Activated CD4-positive, alpha-beta memory T cell treated with anti-CD3 and anti-CD28 coated beads, Interleukin-2, amount 10 ng/mL, durations not matched to agents 7 days and 5 days (primary cell): ENCODE data around the gene BCAS3. TPM values are rescaled to one million over a fixed set of nuclear protein-coding genes. Genes with fewer than 3 reads are reported as not detected.

Experiments
- CTCF ChIA-PET: fragments of 350-600 bp; sonication (Branson Sonifier 250); formaldehyde crosslinking; loops from one replicate; lab custom pipeline; 2021; ENCODE audit warnings: antibody characterized with exemption, inconsistent platforms; lab: Charles Lee
- POLR2A ChIA-PET: fragments of 350-600 bp; sonication (Branson Sonifier 250); formaldehyde crosslinking; loops from one replicate; lab custom pipeline; 2021; ENCODE audit warnings: antibody characterized with exemption; lab: Charles Lee
- DNase-seq: peaks from one replicate; pipeline ENCODE4 v3.0.0-alpha.2; 2020
- H3K27ac Mint-ChIP-seq: one replicate; pipeline ENCODE4 v1.8.0; 2021; ENCODE audit warnings: mild to moderate bottlenecking, mixed read lengths
- H3K27me3 Mint-ChIP-seq: one replicate; pipeline ENCODE4 v1.8.0; 2021; ENCODE audit warnings: mixed read lengths
- H3K36me3 Mint-ChIP-seq: one replicate; pipeline ENCODE4 v1.8.0; 2021; ENCODE audit warnings: low read depth, mixed read lengths
- H3K4me1 Mint-ChIP-seq: one replicate; pipeline ENCODE4 v1.8.0; 2021; ENCODE audit warnings: mixed read lengths
- H3K4me3 Mint-ChIP-seq: one replicate; pipeline ENCODE4 v1.8.0; 2021; ENCODE audit warnings: mild to moderate bottlenecking, mixed read lengths
- H3K9me3 Mint-ChIP-seq: one replicate; pipeline ENCODE4 v1.8.0; 2021; ENCODE audit warnings: mixed read lengths
- total RNA-seq, 2 experiments: library from RNA; stranded (reverse); gene quantifications; one replicate each; pipeline ENCODE4 v1.2.3, GENCODE V29; 2021

The BCAS3 gene
- total RNA-seq, 2 experiments from 2014 or later = 16.2 to 19.8 TPM

DNA sequence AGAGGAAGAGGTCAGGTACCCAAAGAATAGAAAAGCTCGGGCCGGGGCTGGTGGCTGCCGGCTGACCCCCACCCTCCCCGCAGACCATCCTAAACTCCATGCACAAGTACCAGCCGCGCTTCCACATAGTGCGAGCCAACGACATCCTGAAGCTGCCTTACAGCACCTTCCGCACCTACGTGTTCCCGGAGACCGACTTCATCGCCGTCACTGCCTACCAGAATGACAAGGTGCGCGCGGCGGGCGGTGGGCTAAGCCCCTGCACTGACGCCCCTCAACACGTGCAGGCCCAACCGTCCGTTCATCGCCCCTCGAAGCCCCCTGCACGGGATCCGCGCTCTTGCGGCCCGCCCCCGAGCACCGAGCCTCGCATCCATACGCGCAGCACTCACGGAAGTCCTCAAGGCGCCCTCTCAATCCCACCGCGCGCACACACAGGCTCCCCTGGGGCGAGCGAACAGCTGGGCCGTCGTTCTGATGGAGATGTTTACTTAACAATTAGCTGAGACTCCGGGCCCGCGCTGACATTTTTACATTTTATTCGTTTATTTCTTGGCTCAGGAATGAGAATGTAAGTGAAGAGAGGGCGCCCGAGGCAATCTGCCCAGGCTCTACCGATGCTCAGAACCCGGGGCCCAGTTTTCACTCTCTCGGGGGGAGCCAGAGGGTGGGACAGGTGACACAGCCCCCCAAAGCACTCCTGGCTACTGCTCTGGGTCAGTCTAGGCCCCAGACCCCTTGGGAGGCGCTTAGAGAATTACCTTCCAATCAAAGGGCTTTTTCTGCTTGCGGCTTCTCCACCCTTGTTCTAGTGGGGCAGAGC is 725.5 kb downstream of the BCAS3 start:
- CTCF ChIA-PET = no interaction called here
- Mint-ChIP-seq H3K27me3 (peaks cover 73% of the 10 kb centered on the region), H3K9me3 (no peaks in the 10 kb centered on the region), H3K27ac (peak overlapping the region; percentile 31), H3K4me1 (peaks cover 33% of the 10 kb centered on the region), H3K4me3 (peak overlapping the region; percentile 56), H3K36me3 (peaks cover 4% of the 10 kb centered on the region)
- no peak for DNase-seq
- POLR2A ChIA-PET = no interaction called here

DNA sequence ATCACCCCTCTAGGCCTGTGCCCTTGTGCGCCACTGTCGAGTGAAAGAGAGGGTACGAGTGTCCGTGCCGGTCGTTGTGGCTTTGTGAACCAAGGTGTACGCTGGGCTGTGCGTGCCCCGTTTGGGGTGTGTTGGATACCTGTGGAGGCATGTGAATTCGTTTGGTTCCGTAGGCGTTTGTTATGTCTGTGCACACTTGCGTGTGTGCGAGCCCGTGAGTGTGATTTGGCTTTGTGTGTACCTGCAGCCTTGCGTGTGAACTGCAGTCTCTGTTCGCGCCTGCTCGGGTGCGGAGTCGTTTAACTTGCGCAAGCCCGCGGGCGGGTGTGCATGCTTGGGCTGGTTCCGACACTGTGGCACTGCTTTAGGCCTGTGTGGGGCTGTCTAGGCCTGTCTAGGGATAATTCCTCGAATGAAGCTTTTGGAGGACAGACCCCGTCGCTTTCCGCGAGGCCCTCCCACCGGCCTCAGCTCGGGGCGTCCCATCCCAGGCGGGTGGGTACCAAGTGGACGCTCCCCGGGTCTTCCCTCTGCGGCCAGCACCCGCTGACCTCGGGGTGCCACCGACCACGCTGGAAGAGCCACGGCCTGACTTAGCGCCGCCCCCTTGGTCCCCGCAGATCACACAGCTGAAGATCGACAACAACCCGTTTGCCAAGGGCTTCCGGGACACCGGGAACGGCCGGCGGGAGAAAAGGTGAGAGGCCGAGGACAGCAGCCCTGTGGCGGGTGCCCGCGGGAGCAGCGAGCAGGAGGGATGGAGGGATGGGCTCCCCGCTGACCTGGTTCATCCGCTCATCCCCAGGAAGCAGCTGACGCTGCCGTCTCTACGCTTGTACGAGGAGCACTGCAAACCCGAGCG is 726.4 kb downstream of the BCAS3 start:
- Mint-ChIP-seq H3K27me3 (peaks cover 74% of the 10 kb centered on the region), H3K4me3 (peak overlapping the region; percentile 17), H3K36me3 (no peaks in the 10 kb centered on the region), H3K9me3 (no peaks in the 10 kb centered on the region), H3K4me1 (peaks cover 32% of the 10 kb centered on the region), H3K27ac (no peak overlapping the region)
- CTCF ChIA-PET = no interaction called here
- DNase-seq = no peak
- POLR2A ChIA-PET = interaction anchor here (1.3 kb wide), 1 partner anchor 9 kb away, joined by 3 read pairs; no protein-coding TSS in a partner anchor

DNA sequence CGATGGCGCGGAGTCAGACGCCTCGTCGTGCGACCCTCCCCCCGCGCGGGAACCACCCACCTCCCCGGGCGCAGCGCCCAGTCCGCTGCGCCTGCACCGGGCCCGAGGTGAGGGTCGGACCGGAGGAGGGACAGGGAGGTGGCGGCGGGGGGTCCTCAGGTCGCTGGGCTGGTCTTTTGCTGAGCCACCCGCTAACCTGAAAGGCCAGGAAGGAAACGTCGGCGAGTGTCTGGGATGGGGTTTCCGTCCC is 726.9 kb downstream of the BCAS3 start:
- POLR2A ChIA-PET = interaction anchor here (1.3 kb wide), 1 partner anchor 10 kb away, joined by 3 read pairs; no protein-coding TSS in a partner anchor
- no peak overlapping the region for H3K4me3 Mint-ChIP-seq

DNA sequence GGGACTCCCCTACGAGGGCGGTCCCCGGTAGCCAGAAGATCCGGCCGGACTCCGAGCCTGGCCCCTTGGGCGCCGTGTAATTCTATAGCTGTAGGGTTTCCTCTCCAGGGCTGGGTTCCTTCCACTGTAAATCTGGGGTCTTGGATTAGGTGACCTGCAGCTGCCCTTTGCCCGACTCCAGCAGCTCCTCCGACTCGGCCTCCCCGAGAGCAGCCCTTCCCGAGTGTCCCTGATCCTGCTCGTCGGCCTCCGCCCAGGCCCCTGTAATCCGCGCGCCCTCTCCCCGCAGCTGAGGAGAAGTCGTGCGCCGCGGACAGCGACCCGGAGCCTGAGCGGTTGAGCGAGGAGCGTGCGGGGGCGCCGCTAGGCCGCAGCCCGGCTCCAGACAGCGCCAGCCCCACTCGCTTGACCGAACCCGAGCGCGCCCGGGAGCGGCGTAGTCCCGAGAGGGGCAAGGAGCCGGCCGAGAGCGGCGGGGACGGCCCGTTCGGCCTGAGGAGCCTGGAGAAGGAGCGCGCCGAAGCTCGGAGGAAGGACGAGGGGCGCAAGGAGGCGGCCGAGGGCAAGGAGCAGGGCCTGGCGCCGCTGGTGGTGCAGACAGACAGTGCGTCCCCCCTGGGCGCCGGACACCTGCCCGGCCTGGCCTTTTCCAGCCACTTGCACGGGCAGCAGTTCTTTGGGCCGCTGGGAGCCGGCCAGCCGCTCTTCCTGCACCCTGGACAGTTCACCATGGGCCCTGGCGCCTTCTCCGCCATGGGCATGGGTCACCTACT is 727.4 kb downstream of the BCAS3 start:
- POLR2A ChIA-PET = interaction anchor here (1.3 kb wide), 1 partner anchor 10 kb away, joined by 3 read pairs; no protein-coding TSS in a partner anchor
- no peak overlapping the region for H3K27ac Mint-ChIP-seq
- H3K27me3 Mint-ChIP-seq = peaks cover 77% of the 10 kb centered on the region
- H3K9me3 Mint-ChIP-seq = no peaks in the 10 kb centered on the region
- H3K4me3 Mint-ChIP-seq = no peak overlapping the region
- DNase-seq = no peak
- H3K4me1 Mint-ChIP-seq = peaks cover 34% of the 10 kb centered on the region
- H3K36me3 Mint-ChIP-seq = no peaks in the 10 kb centered on the region
- CTCF ChIA-PET = no interaction called here

More for the DNA sequence above, 726.9 kb downstream of the BCAS3 start:
- Mint-ChIP-seq H3K27me3 (peaks cover 74% of the 10 kb centered on the region), H3K27ac (no peak overlapping the region), H3K36me3 (no peaks in the 10 kb centered on the region), H3K9me3 (no peaks in the 10 kb centered on the region), H3K4me1 (peaks cover 31% of the 10 kb centered on the region)
- no peak for DNase-seq
- CTCF ChIA-PET = no interaction called here

DNA sequence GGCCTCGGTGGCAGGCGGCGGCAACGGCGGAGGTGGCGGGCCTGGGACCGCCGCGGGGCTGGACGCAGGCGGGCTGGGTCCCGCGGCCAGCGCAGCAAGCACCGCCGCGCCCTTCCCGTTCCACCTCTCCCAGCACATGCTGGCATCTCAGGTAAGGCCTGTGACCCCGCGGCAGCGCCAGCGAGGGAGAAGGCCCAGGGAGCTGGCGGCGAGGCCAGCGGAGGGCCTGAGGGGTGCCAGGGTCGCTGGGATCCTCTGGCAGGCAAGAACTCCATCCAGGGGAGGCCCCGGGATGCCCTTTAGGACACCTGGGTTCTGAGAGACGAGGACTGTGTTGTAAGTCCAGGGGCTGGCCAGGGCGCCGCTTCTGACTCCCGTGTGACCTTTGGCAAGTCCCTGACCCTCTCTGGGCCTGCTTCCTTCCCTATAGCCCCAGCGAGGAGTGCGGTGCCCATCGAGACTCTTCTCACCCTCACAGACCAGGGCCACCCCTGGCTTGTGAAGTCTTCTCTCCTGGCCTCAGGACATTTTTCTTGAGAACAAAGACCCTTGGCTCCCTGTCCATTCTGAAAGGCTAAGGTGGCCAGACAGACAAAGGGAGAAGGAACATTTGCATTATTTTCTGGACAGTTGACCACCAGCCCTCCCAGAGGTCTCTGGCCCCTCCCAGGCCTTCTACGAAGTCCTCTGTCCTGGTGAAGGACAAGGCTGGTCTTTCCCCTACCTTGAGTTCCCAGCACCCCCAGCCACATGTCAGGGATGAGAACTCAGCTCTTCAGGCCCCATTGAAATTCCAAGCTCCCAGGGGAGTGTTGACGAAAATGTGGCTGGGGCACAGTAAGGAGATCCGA is 728.3 kb downstream of the BCAS3 start:
- peaks cover 80% of the 10 kb centered on the region for H3K27me3 Mint-ChIP-seq
- no peak overlapping the region for H3K4me3 Mint-ChIP-seq
- H3K36me3 Mint-ChIP-seq = no peaks in the 10 kb centered on the region
- peaks cover 39% of the 10 kb centered on the region for H3K4me1 Mint-ChIP-seq
- CTCF ChIA-PET = no interaction called here
- POLR2A ChIA-PET = no interaction called here
- H3K27ac Mint-ChIP-seq = no peak overlapping the region
- no peaks in the 10 kb centered on the region for H3K9me3 Mint-ChIP-seq
- DNase-seq = no peak

DNA sequence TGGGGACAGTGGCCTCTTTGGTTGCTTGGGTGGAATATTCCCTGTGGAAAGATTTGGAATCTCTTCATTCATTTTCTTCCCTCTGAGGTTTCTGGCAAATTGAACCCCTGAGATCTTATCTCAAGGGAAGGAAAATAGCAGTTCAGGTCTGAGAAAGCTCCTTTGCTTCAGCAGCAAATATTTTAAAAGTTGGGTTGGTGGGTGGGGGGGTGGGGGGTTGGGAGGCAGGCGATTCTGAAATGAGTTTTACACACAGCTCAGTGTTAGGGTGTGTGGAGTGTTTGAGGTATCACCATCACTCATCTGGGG is 728.8 kb downstream of the BCAS3 start:
- POLR2A ChIA-PET = no interaction called here
- no peak overlapping the region for H3K27ac Mint-ChIP-seq
- peaks cover 41% of the 10 kb centered on the region for H3K4me1 Mint-ChIP-seq
- no peaks in the 10 kb centered on the region for H3K9me3 Mint-ChIP-seq
- H3K4me3 Mint-ChIP-seq = no peak overlapping the region
- no peaks in the 10 kb centered on the region for H3K36me3 Mint-ChIP-seq
- CTCF ChIA-PET = no interaction called here
- peaks cover 77% of the 10 kb centered on the region for H3K27me3 Mint-ChIP-seq
- no peak for DNase-seq

DNA sequence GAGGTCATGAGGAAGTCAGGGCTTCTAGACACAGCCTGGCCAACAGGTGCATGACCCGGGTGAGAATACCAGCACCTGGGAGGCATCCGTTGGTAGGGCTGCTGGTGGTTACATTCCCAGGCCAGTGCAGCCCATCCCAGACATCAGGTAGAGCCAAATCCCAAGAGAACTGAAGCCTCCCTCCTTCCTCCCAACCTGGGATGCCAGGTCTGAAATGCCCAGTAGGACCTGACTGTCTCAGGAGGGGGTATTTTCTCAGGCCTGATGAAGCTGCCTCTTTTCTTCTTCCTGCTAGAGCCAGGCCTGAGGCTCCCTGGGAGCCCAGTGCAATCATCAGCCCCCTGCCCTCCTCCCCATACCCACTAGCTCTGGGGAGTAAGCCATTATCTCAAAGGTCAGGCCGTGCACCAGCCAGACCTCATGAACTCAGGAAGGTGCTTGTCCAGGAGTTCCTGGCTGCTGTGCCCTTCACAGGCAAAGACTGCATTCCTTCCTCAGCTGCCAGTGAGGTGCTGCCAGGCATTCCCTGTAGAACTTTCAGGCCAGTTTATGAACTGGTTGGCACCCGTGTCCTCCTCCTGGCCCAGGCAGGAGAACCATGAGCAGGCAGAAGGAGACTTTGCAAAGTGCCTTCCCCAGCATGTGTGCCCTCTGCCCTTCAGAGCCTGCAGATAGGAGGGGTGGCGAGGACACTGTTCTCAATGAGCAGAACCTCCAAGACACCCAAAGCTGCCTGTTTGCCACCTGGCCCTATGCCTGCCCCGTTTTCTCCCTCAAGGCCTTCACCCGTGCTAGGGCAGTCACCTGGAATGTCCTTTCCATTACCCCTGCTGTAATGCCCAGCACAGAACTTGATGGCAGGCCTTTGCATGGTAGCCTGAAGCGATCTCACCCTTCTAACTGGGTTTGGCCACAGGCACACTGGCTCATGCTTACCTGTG is 729.6 kb downstream of the BCAS3 start:
- ChIA-PET POLR2A (interaction anchor here (0.6 kb wide), 1 partner anchor 615 kb away, joined by 3 read pairs; no protein-coding TSS in a partner anchor), CTCF (no interaction called here)

DNA sequence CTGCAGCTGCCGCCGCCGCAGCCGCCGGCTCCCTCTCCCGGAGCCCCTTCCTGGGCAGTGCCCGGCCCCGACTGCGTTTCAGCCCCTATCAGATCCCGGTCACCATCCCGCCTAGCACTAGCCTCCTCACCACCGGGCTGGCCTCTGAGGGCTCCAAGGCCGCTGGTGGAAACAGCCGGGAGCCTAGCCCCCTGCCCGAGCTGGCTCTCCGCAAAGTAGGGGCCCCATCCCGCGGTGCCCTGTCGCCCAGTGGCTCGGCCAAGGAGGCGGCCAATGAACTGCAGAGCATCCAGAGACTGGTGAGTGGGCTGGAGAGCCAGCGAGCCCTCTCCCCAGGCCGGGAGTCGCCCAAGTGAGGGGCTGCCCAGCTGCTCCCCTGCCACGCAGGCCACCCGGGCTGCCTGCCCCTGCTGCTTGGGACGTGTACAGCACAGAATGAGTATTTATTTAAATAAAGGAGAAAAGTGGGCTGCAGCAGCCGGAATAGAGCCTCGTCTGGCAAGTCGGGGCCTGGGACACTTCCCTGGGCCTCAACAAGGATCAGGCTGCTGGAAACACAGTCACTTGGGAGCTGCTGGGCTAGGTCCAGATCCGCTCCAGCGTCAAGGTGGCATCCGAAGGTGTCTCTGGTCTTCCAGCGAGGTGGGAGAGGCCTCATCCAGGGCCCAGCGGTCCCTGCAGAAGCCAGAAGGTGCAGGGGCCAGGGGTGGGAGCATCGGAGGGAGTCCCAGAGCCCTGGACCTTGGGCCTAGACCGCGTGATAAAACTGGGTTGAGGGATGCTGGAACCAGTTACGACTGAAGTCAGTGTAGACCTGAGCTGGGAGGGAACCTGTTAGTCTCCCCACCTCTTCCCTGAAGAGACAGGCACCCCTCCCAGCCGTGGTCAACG is 730.7 kb downstream of the BCAS3 start:
- ChIA-PET CTCF (no interaction called here), POLR2A (no interaction called here)
- Mint-ChIP-seq H3K9me3 (no peaks in the 10 kb centered on the region), H3K36me3 (no peaks in the 10 kb centered on the region), H3K4me3 (peak overlapping the region; percentile 58), H3K27me3 (peaks cover 64% of the 10 kb centered on the region), H3K4me1 (peaks cover 30% of the 10 kb centered on the region), H3K27ac (no peak overlapping the region)
- DNase-seq = no peak

More for the DNA sequence above, 729.6 kb downstream of the BCAS3 start:
- H3K4me3 Mint-ChIP-seq = no peak overlapping the region
- no peaks in the 10 kb centered on the region for H3K9me3 Mint-ChIP-seq
- peaks cover 71% of the 10 kb centered on the region for H3K27me3 Mint-ChIP-seq
- no peaks in the 10 kb centered on the region for H3K36me3 Mint-ChIP-seq
- peaks cover 40% of the 10 kb centered on the region for H3K4me1 Mint-ChIP-seq
- H3K27ac Mint-ChIP-seq = no peak overlapping the region
- no peak for DNase-seq

DNA sequence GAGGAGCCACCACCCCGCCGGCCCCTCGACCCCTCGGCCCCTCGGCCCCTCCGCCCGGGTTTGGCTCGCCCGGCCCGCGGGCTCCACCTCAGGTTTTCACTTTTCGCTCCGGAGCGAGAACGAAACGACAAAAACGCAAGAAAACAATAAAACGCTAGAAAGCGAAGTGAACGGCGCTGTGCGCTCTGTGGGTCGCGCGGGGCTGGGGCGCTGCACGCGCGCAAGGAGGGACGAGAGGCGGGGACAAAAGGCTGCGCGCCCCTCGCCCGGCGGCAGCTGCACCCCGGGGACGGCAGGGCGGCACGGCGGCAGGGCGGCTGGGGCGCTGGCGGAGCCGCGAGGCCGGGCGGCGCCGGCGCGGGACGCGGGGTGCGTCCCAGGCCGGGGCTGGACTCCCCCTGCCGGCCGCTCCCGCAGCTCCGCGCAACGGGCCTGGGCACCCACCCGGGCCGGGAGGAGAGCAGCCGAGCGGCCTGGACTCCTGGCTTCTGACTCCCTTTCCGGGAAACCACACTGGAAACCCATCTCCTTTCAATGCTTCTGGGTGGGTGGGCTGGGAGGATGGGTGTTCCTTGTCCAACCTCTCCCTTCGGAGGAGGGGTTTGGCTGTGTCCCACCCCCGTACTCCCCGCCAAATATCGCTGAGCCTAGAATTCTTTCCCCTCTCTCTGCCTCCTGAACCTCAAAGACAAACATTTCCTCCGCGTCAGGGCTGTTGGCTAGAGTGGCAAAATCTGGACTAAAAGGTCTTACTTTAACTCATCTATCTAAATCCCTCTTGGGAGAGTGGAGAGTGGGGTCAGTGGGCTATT is 731.9 kb downstream of the BCAS3 start:
- Mint-ChIP-seq H3K36me3 (no peaks in the 10 kb centered on the region), H3K4me1 (peaks cover 21% of the 10 kb centered on the region), H3K27me3 (peaks cover 58% of the 10 kb centered on the region), H3K27ac (no peak overlapping the region), H3K9me3 (no peaks in the 10 kb centered on the region), H3K4me3 (peak overlapping the region; percentile 39)
- peak; percentile 45 for DNase-seq
- CTCF ChIA-PET = interaction anchor here (1.2 kb wide), 1 partner anchor 408 kb away, joined by 3 read pairs; no protein-coding TSS in a partner anchor
- POLR2A ChIA-PET = interaction anchor here (1.1 kb wide), 1 partner anchor 11 kb away, joined by 3 read pairs; no protein-coding TSS in a partner anchor
